ENCODE data around the gene KSR2.
"Not testable (repeated sequence)": the region's sequence is repeated elsewhere in the genome, so short reads cannot be mapped to it uniquely, and the experiment has no call there.

Gene KSR2

GRCh38 chr12:117645473-117645872 lies 323.3 kb downstream of the KSR2 start:
- FAIRE-seq (no peak), DNase-seq (ENCODE audit: low spot score) (no peak)

- no peak for DNase-seq (ENCODE audit: low spot score)
- no peak for FAIRE-seq
These were observed 324.8 kb downstream of the KSR2 start for GRCh38 chr12:117643971-117644370.

- DNase-seq (ENCODE audit: low spot score) (no peak), FAIRE-seq (no peak)
These were observed 326.9 kb downstream of the KSR2 start for GRCh38 chr12:117641885-117642284.

- FAIRE-seq, result no peak
- DNase-seq (ENCODE audit: low spot score), result no peak
These were observed 328.3 kb downstream of the KSR2 start for GRCh38 chr12:117640511-117640910.

- no peak for DNase-seq (ENCODE audit: low spot score)
These were observed 339.3 kb downstream of the KSR2 start for GRCh38 chr12:117629454-117629853.

GRCh38 chr12:117628711-117629110 lies 340.1 kb downstream of the KSR2 start:
- not testable (repeated sequence) for FAIRE-seq

More at GRCh38 chr12:117629454-117629853, 339.3 kb downstream of the KSR2 start:
- no peak for FAIRE-seq

GRCh38 chr12:117622741-117623140 lies 346.0 kb downstream of the KSR2 start:
- DNase-seq (ENCODE audit: low spot score), result no peak
- FAIRE-seq, result no peak

More at GRCh38 chr12:117628711-117629110, 340.1 kb downstream of the KSR2 start:
- DNase-seq (ENCODE audit: low spot score), result not testable (repeated sequence)

- no peak for FAIRE-seq
- DNase-seq (ENCODE audit: low spot score), result no peak
These were observed 346.7 kb downstream of the KSR2 start for GRCh38 chr12:117622087-117622486.

- no peak for DNase-seq (ENCODE audit: low spot score)
- no peak for FAIRE-seq
These were observed 361.0 kb downstream of the KSR2 start for GRCh38 chr12:117607778-117608177.

- DNase-seq (ENCODE audit: low spot score), result no peak
- no peak for FAIRE-seq
These were observed 361.8 kb downstream of the KSR2 start for GRCh38 chr12:117606945-117607344.

- FAIRE-seq, result no peak
- DNase-seq (ENCODE audit: low spot score), result no peak
These were observed 362.8 kb downstream of the KSR2 start for GRCh38 chr12:117606024-117606423.

GRCh38 chr12:117603316-117604113 lies 365.3 kb downstream of the KSR2 start:
- FAIRE-seq, result no peak
- no peak for DNase-seq (ENCODE audit: low spot score)

GRCh38 chr12:117599849-117600248 lies 368.9 kb downstream of the KSR2 start:
- peak; percentile 42 for DNase-seq (ENCODE audit: low spot score)
- peak; percentile 13 for FAIRE-seq

- DNase-seq (ENCODE audit: low spot score), result peak; percentile 16
These were observed 371.8 kb downstream of the KSR2 start for GRCh38 chr12:117596968-117597367.

GRCh38 chr12:117595751-117596150 lies 373.0 kb downstream of the KSR2 start:
- DNase-seq (ENCODE audit: low spot score) (no peak), FAIRE-seq (no peak)

More at GRCh38 chr12:117596968-117597367, 371.8 kb downstream of the KSR2 start:
- FAIRE-seq, result no peak

- FAIRE-seq, result no peak
- no peak for DNase-seq (ENCODE audit: low spot score)
These were observed 374.3 kb downstream of the KSR2 start for GRCh38 chr12:117594481-117594880.

GRCh38 chr12:117593815-117594400 lies 374.9 kb downstream of the KSR2 start:
- no peak for DNase-seq (ENCODE audit: low spot score)
- no peak for FAIRE-seq

GRCh38 chr12:117592588-117593305 lies 376.0 kb downstream of the KSR2 start:
- FAIRE-seq, result no peak
- no peak for DNase-seq (ENCODE audit: low spot score)

GRCh38 chr12:117590999-117591398 lies 377.8 kb downstream of the KSR2 start:
- FAIRE-seq (no peak), DNase-seq (ENCODE audit: low spot score) (no peak)

- FAIRE-seq (no peak), DNase-seq (ENCODE audit: low spot score) (no peak)
These were observed 378.4 kb downstream of the KSR2 start for GRCh38 chr12:117590386-117590785.

GRCh38 chr12:117589021-117589420 lies 379.8 kb downstream of the KSR2 start:
- FAIRE-seq (no peak), DNase-seq (ENCODE audit: low spot score) (no peak)

- DNase-seq (ENCODE audit: low spot score) (peak; percentile 82), FAIRE-seq (no peak)
These were observed 381.0 kb downstream of the KSR2 start for GRCh38 chr12:117587631-117588287.

All from urothelium cell line (cell line).